Choroid plexus epithelial cell (primary cell): ENCODE measurements around the gene WDR91.

Experiments
- DNase-seq: peaks from one replicate; pipeline ENCODE4 v3.0.0-alpha.2; 2010; ENCODE audit warnings: low read depth
- H3K4me3 ChIP-seq: 2 replicates; pipeline ENCODE4 v1.5.1; 2011; ENCODE audit warnings: low read depth, mild to moderate bottlenecking, control low read depth, low read length, moderate library complexity
- CTCF ChIP-seq: conservative IDR thresholded peaks from 2 replicates; pipeline ENCODE4 v1.5.1; 2011; ENCODE audit warnings: low read depth, mild to moderate bottlenecking, control low read depth, inconsistent platforms, low read length, moderate library complexity

The WDR91 gene

GRCh38 chr7:135160098-135160857 lies 51.0 kb downstream of the WDR91 start:
- DNase-seq, result no peak
- H3K4me3 ChIP-seq, result no peak overlapping the region

GRCh38 chr7:135159359-135160085 lies 51.8 kb downstream of the WDR91 start:
- no peak for DNase-seq
- H3K4me3 ChIP-seq, result no peak overlapping the region
- TF ChIP-seq CTCF, result no peak

More at GRCh38 chr7:135160098-135160857, 51.0 kb downstream of the WDR91 start:
- no peak for TF ChIP-seq CTCF

- DNase-seq, result no peak
- H3K4me3 ChIP-seq, result no peak overlapping the region
- no peak for TF ChIP-seq CTCF
Measured at GRCh38 chr7:135158874-135159273, 52.5 kb downstream of the WDR91 start.

GRCh38 chr7:135158141-135158655 lies 53.1 kb downstream of the WDR91 start:
- TF ChIP-seq CTCF, result no peak
- no peak overlapping the region for H3K4me3 ChIP-seq
- no peak for DNase-seq

GRCh38 chr7:135156290-135156689 lies 55.0 kb downstream of the WDR91 start:
- H3K4me3 ChIP-seq, result no peak overlapping the region
- no peak for TF ChIP-seq CTCF
- DNase-seq, result no peak

- no peak for TF ChIP-seq CTCF
- no peak overlapping the region for H3K4me3 ChIP-seq
- DNase-seq, result no peak
Measured at GRCh38 chr7:135154734-135155133, 56.6 kb downstream of the WDR91 start.
